Endothelial cell of umbilical vein (primary cell): ENCODE measurements around the gene CALHM5. TPM values are rescaled to one million over a fixed set of nuclear protein-coding genes. Genes with fewer than 3 reads are reported as not detected.

Experiments
- BruUV-seq: library from RNA; stranded (reverse); fragments of 400-500 nt; replicated peaks from 2 replicates; lab custom pipeline; 2021; lab: Mats Ljungman, UMichigan
- CTCF ChIA-PET: fragments of 300-600, 350-600 bp; sonication (Branson Sonifier 250); formaldehyde crosslinking; loops from one replicate; lab custom pipeline; 2021; ENCODE audit warnings: antibody characterized with exemption, inconsistent platforms; lab: Charles Lee
- POLR2A ChIA-PET: fragments of 300-600, 350-600 bp; sonication (Branson Sonifier 250); formaldehyde crosslinking; loops from one replicate; lab custom pipeline; 2021; ENCODE audit warnings: antibody characterized with exemption, inconsistent platforms; lab: Charles Lee
- DNase-seq: peaks from one replicate; pipeline ENCODE4 v3.0.0-alpha.2; 2011; ENCODE audit warnings: low read depth, low spot score
- FAIRE-seq: peaks from 2 replicates; lab custom pipeline; 2011; peaks lifted over from hg19 to GRCh38; lab: Jason Lieb, UNC
- H2AFZ ChIP-seq: 2 replicates; pipeline ENCODE4 v1.6.0; 2012; ENCODE audit warnings: low read depth, low read length, control low read depth, inconsistent platforms
- H3K27ac ChIP-seq: 2 replicates; pipeline ENCODE4 v1.5.1; 2011; ENCODE audit warnings: low read depth, mild to moderate bottlenecking, control low read depth, low read length, moderate library complexity; ENCODE audit not compliant: insufficient read depth
- H3K27me3 ChIP-seq, 2 experiments: 2 replicates each; pipeline versions ENCODE4 v1.6.0 to v1.6.1; 2011; ENCODE audit warnings: low read length in 2 of 2, mixed read lengths in 1 of 2; ENCODE audit not compliant: control insufficient read depth in 2 of 2, insufficient read depth in 2 of 2
- H3K36me3 ChIP-seq, 2 experiments: 2 replicates in 1 of 2; 3 replicates in 1 of 2; pipeline ENCODE4 v1.5.1; 2011; ENCODE audit warnings: low read length in 2 of 2, mild to moderate bottlenecking in 1 of 2, moderate library complexity in 1 of 2; ENCODE audit not compliant: control insufficient read depth in 2 of 2, insufficient read depth in 2 of 2; ENCODE audit errors: extremely low read depth in 1 of 2
- H3K4me1 ChIP-seq: 3 replicates; pipeline ENCODE4 v1.5.1; 2011; ENCODE audit warnings: mild to moderate bottlenecking, low read length; ENCODE audit not compliant: control insufficient read depth, insufficient read depth; ENCODE audit errors: extremely low read depth
- H3K4me2 ChIP-seq: 2 replicates; pipeline ENCODE4 v1.6.1; 2011; ENCODE audit warnings: low read length, control low read depth, mixed read lengths; ENCODE audit not compliant: insufficient read depth
- H3K4me3 ChIP-seq, 3 experiments: fragments of 200-600 bp in 1 of 3; sonication (generic), shearing (Covaris generic) in 1 of 3; replicated peaks in 1 of 3; 2 replicates each; pipeline ENCODE4 v1.5.1; 2011 to 2016; ENCODE audit warnings: control low read depth in 3 of 3, low read length in 3 of 3, mild to moderate bottlenecking in 2 of 3, inconsistent platforms in 1 of 3, low read depth in 1 of 3, moderate library complexity in 1 of 3; ENCODE audit not compliant: insufficient read depth in 1 of 3
- H3K79me2 ChIP-seq: 2 replicates; pipeline ENCODE4 v1.6.0; 2012; ENCODE audit warnings: low read length, inconsistent platforms; ENCODE audit not compliant: control insufficient read depth, insufficient read depth
- H3K9ac ChIP-seq: replicated peaks from 2 replicates; pipeline ENCODE3; 2011; ENCODE audit warnings: low read length, control low read depth; ENCODE audit not compliant: insufficient read depth; ENCODE audit errors: extremely low read depth
- H3K9me1 ChIP-seq: replicated peaks from 3 replicates; pipeline ENCODE4 v1.6.0; 2011; ENCODE audit warnings: mild to moderate bottlenecking, low read length; ENCODE audit not compliant: control insufficient read depth, insufficient read depth; ENCODE audit errors: extremely low read depth
- H3K9me3 ChIP-seq: replicated peaks from 2 replicates; pipeline ENCODE4 v1.5.1; 2012; ENCODE audit warnings: low read length, inconsistent platforms; ENCODE audit not compliant: control insufficient read depth, insufficient read depth
- H4K20me1 ChIP-seq: replicated peaks from 2 replicates; pipeline ENCODE3; 2011; ENCODE audit warnings: mild to moderate bottlenecking, low read length; ENCODE audit not compliant: control insufficient read depth, insufficient read depth; ENCODE audit errors: extremely low read depth
- CTCF ChIP-seq, 2 donors: IDR thresholded peaks; 1 replicate in 1 of 2; 2 replicates in 1 of 2; pipeline ENCODE4 v1.5.1; 2011; ENCODE audit warnings: low read length in 2 of 2, mild to moderate bottlenecking in 2 of 2, moderate library complexity in 2 of 2, control low read depth in 1 of 2, inconsistent platforms in 1 of 2, low read depth in 1 of 2; ENCODE audit not compliant: insufficient read depth in 1 of 2; ENCODE audit errors: extremely low read depth in 1 of 2
- EZH2 ChIP-seq: IDR thresholded peaks from 2 replicates; pipeline ENCODE4 v1.6.1; 2012; ENCODE audit warnings: borderline replicate concordance, low read depth, mild to moderate bottlenecking, moderate library complexity, low read length, inconsistent platforms; ENCODE audit not compliant: severe bottlenecking
- FOS ChIP-seq: IDR thresholded peaks from 2 replicates; pipeline ENCODE4 v1.6.1; 2011; ENCODE audit warnings: mild to moderate bottlenecking, low read length, moderate library complexity, borderline replicate concordance; ENCODE audit not compliant: insufficient read depth
- GATA2 ChIP-seq: IDR thresholded peaks from 2 replicates; pipeline ENCODE4 v1.7.0; 2011; ENCODE audit warnings: low read depth, mild to moderate bottlenecking, moderate library complexity, mixed read lengths, low read length; ENCODE audit not compliant: insufficient read length, insufficient read depth
- JUN ChIP-seq: IDR thresholded peaks from 2 replicates; pipeline ENCODE4 v1.6.1; 2011; ENCODE audit warnings: borderline replicate concordance, low read depth; ENCODE audit not compliant: insufficient read length, insufficient read depth
- MAX ChIP-seq: IDR thresholded peaks from 2 replicates; pipeline ENCODE4 v1.6.1; 2011; ENCODE audit not compliant: insufficient read depth, insufficient read length
- MYC ChIP-seq: IDR thresholded peaks from one replicate; pipeline ENCODE4 v1.6.1; 2011; ENCODE audit warnings: mild to moderate bottlenecking, low read depth, low read length
- POLR2A ChIP-seq: IDR thresholded peaks from 2 replicates; pipeline ENCODE4 v1.6.1; 2012; ENCODE audit warnings: low read depth, mild to moderate bottlenecking, control low read depth, low read length
- POLR2AphosphoS5 ChIP-seq: IDR thresholded peaks from 2 replicates; pipeline ENCODE4 v1.6.1; 2012; ENCODE audit warnings: low read depth, mild to moderate bottlenecking, control low read depth, low read length, moderate library complexity; ENCODE audit not compliant: insufficient read depth
- dilution Hi-C: fragments of 300-500 bp; cut with MboI; formaldehyde crosslinking; loops from one replicate; pipeline ENCODE4 v1.15.0; 2019; ENCODE audit warnings: low sequenced_read_pairs; ENCODE audit not compliant: extremely low pct_ligation_motif_present
- intact Hi-C: fragments of 100-400 bp; cut with micrococcal nuclease; formaldehyde crosslinking; loops from one replicate; pipeline ENCODE4 v1.10.0; 2022
- polyA plus RNA-seq, 4 experiments: library from polyadenylated mRNA; depleted of rRNA in 3 of 4; stranded (reverse) in 3 of 4; unstranded in 1 of 4; fragments of >200 nt; gene quantifications; 2 replicates each; pipeline versions ENCODE4 v1.2.1 to v1.2.3, GENCODE V29; 2011 to 2012; ENCODE audit warnings: missing spikeins in 1 of 4
- total RNA-seq: library from RNA; stranded (reverse); gene quantifications from 2 replicates; pipeline ENCODE4 v1.2.3, GENCODE V29; 2021

The CALHM5 gene
- total and polyA plus RNA-seq, 2 donors (not counting 3 experiments of a cell fraction or from before 2014, with no cell fraction given): 4.5 to 6.6 TPM

GRCh38 chr6:116463301-116463700 is 48.1 kb upstream of the CALHM5 start:
- intact Hi-C loops (loop anchor here (5.0 kb wide), 1 partner anchor 176 kb away; no protein-coding TSS in a partner anchor), dilution Hi-C loops (no loop called here)
- H3K36me3 ChIP-seq: no peaks in the 10 kb centered on the region
- H3K27me3 ChIP-seq: peaks cover 23 to 26% of the 10 kb centered on the region in 2 experiments
- H4K20me1 ChIP-seq: no peaks in the 10 kb centered on the region
- H3K27ac ChIP-seq: no peak overlapping the region
- no peak overlapping the region for H2AFZ ChIP-seq
- H3K4me3 ChIP-seq: no peak overlapping the region
- POLR2A ChIA-PET: no interaction called here
- CTCF ChIA-PET: interaction anchor here (0.7 to 1.7 kb wide), 5 partner anchors 27 to 176 kb away, joined by 3 to 4 read pairs (median 3); partner anchors contain the start of gene CALHM5
- no peaks in the 10 kb centered on the region for H3K9me1 ChIP-seq
- H3K79me2 ChIP-seq: no peaks in the 10 kb centered on the region
- no peak overlapping the region for H3K9ac ChIP-seq
- H3K4me2 ChIP-seq: no peak overlapping the region
- H3K9me3 ChIP-seq: no peaks in the 10 kb centered on the region
- DNase-seq (no peak), FAIRE-seq (no peak)
- no TSS peak for BruUV-seq
- H3K4me1 ChIP-seq: peaks cover 8% of the 10 kb centered on the region
- TF ChIP-seq CTCF (IDR thresholded peaks at IDR 0.05; ENCODE audit: extremely low read depth in 1 of 2, insufficient read depth in 1 of 2, low read depth in 1 of 2, low read length in 2 of 2): no peak
- no peak for TF ChIP-seq MAX

GRCh38 chr6:116465246-116465645 is 46.2 kb upstream of the CALHM5 start:
- Histone ChIP-seq H3K9ac (no peak overlapping the region), H3K36me3 (no peaks in the 10 kb centered on the region), H3K9me3 (no peaks in the 10 kb centered on the region), H3K79me2 (no peaks in the 10 kb centered on the region), H3K4me2 (no peak overlapping the region), H3K4me1 (peaks cover 8% of the 10 kb centered on the region), H3K9me1 (no peaks in the 10 kb centered on the region), H4K20me1 (no peaks in the 10 kb centered on the region), H3K4me3 (no peak overlapping the region), H3K27me3 (peaks cover 10 to 18% of the 10 kb centered on the region in 2 experiments), H2AFZ (no peak overlapping the region), H3K27ac (no peak overlapping the region)
- ChIA-PET CTCF (no interaction called here), POLR2A (no interaction called here)
- TF ChIP-seq CTCF (IDR thresholded peaks at IDR 0.05; ENCODE audit: extremely low read depth in 1 of 2, insufficient read depth in 1 of 2, low read depth in 1 of 2, low read length in 2 of 2) (no peak), MYC (no peak), MAX (no peak), POLR2AphosphoS5 (no peak), POLR2A (no peak), FOS (no peak), GATA2 (no peak), JUN (no peak), EZH2 (no peak)
- FAIRE-seq: no peak
- intact Hi-C loops (no loop called here), dilution Hi-C loops (no loop called here)
- DNase-seq: peak; percentile 28
- no TSS peak for BruUV-seq
